ENCODE data around the gene UBE2S.

GRCh38 chr19:55352549-55353145 is 54.9 kb downstream of the UBE2S start:
- no peak for TF ChIP-seq POLR2A (IDR thresholded peaks at IDR 0.05; ENCODE audit: extremely low read depth, insufficient read length)
- TF ChIP-seq CTCF (IDR thresholded peaks at IDR 0.05; ENCODE audit: low read depth, low read length) = no peak
- TF ChIP-seq MYC (IDR thresholded peaks at IDR 0.05; ENCODE audit: low read depth, low read length) = no peak

Measured in NB4 (cell line).